Stimulated activated CD4-positive, alpha-beta T cell treated with anti-CD3 and anti-CD28 coated beads, TNF-alpha, amount 100 ng/mL, for 1 hour (primary cell): ENCODE results near the gene NUBP2.

Experiments
- DNase-seq, 3 donors: peaks; one replicate each; pipeline ENCODE4 v3.0.0-alpha.2; 2020; ENCODE audit warnings: low read depth in 3 of 3, low spot score in 1 of 3

The NUBP2 gene

DNA sequence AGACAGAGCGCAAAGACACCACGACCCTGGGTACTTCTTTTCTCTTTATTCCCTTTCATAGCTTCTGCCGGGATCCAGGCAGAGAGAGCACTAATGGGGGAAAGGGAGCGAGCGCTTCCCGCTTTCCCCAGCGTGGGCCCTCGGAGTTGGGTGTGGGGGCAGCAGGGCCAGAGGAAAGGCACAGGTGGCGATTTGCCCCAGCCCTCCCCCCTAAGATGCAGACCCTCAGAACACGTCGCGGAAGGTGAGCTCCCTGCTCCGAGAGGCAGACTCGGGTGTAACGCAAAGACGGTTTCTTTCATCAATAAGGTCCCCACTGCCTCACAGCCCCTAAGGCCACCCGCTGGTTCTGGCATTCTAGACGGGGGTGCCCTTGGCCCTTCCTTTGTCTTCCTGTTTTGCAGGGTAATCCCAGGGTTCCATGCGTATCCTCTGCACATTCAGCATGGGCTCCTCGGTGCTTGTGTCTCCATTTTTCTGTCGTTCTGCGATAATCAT is 10.8 kb upstream of the NUBP2 start:
- DNase-seq = no peak

- DNase-seq = peak in 1 of 3 donors; percentile 38
Measured at GRCh38 chr16:1772362-1772907, 10.3 kb upstream of the NUBP2 start, which contains the start of gene EME2. EME2 (plus strand) TSS chr16:1772810; CDS start chr16:1773228, 418 bp downstream.

- DNase-seq = peak; percentile 37 to 71 (median 53)
Measured at GRCh38 chr16:1772908-1773702, 9.7 kb upstream of the NUBP2 start, which contains the start of gene MRPS34. MRPS34 (minus strand) TSS chr16:1773134; CDS start chr16:1773119, 15 bp downstream.

GRCh38 chr16:1773703-1774447 is 8.9 kb upstream of the NUBP2 start:
- DNase-seq = no peak

- DNase-seq = no peak
Measured at GRCh38 chr16:1774448-1774780, 8.3 kb upstream of the NUBP2 start.

DNA sequence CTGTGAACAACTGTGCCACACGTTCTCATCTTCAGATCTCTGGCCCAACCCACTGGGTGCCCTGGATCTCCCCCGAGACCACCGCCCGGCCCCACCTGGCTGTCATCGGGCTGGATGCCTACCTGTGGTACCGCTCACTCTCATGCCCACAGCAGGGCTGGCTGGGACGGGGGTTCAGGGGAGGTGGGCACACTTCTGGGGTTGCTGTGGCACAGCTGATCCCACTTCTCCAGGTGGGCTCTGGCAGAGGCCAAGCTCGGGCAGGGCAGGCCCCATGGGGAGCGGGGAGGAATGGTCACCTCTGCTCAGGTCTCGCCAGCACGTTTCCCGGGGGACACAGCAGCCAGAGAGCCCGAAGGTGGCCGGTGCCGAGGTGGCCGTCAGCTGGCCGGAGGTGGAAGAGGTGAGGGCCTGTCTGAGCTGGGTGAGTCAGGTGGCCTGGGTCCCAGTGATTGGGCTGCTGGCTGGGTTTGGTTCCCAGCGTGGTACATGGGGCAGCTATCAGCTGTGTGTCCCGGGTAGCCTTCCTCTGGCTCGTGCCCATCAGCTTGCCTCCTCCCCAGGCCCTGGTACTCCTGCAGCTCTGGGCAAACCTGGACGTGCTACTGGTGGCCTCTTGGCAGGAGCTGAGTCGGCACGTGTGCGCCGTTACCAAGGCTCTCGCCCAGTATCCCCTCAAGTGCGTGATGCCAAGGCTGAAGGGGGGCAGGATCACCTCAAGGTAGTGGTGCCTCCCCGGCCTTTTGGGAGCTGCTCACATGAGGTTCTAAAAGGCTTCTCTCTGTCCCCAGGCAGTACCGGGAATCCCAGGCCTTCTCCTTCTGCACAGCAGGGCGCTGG is 7.5 kb upstream of the NUBP2 start:
- DNase-seq = no peak

GRCh38 chr16:1775846-1776671 is 6.7 kb upstream of the NUBP2 start:
- no peak for DNase-seq

DNA sequence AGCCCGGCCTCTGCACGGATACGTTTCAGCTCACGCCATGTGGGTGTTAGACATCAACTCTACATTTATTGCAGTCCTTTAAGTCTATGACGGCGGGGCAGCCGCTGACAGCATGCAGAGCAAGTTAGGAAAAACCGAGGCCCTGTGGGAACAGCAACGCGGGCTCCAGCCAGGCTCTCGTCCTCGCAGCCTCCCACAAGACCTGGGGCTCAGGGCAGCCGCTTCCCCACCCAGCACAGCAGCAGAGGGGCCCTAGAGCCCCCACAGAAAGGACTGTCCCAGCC is 6.1 kb upstream of the NUBP2 start:
- no peak for DNase-seq

DNA sequence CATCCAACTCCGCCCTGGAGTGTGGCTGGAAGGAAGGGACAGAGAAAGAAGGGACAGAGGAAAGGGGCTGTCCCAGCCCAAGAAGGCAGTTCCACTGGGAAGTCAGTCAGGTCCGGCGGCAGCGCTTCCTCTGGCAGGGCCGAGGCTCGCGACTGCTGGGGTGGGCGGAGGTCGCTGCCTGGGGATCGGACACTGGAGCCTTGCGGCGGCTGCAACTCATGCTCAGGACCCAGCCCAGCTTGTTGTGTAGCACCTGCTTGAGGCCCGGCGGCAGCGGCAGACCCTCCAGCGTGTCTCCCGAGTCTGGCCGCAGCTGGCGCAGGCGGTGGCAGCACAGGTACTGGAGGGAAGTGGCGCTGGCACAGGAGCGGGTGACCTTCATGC is 5.8 kb upstream of the NUBP2 start:
- DNase-seq = no peak

- DNase-seq = no peak
Measured at GRCh38 chr16:1777375-1778199, 5.2 kb upstream of the NUBP2 start.

DNA sequence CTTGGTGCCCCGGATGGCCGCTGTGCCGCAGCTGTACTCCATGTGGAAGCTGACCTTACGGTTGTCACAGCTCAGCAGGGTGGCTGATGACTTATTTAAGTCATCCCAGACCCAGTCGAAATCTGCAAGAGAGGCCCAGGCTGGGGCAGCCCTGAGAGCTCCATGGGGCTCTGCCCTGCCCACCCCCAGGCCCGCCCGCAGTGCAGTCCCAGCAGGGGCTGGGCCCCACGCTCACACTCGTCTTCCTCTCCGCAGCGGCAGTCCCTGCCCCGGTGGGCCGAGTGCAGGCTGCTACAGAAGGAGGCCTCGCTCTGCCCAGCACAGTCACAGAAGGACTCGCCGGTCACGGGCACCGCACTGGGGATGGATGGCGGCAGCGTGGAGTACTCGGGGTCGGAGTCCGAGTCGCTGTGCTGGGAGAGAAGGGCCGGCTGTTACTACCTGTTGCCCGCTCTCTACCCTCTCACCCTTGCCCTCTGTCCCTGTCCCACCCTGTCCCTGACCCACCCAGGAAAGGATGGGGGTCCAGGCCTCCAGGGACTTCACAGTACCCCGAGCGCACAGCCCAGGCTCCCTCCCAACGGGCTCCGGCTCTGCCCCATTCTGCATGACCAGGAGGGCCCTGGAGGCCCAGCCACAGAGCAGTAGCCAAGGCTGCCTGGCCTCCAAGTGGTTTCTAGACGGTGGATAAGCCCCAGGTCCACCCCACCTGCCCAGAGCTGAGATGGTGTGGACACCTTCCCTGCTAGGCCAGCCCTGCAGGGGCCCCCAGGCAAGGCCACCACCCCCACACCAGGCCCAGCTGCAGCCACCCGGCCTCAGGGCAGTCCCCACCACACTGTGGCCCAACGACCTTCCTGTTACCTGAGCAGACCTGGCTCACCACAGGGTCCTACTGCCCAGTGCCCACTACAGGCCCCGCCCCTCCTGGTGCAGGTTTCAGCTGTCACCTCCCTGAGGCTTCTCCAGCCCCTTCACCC is 4.3 kb upstream of the NUBP2 start:
- no peak for DNase-seq

- no peak for DNase-seq
Measured at GRCh38 chr16:1779234-1779701, 3.5 kb upstream of the NUBP2 start.

DNA sequence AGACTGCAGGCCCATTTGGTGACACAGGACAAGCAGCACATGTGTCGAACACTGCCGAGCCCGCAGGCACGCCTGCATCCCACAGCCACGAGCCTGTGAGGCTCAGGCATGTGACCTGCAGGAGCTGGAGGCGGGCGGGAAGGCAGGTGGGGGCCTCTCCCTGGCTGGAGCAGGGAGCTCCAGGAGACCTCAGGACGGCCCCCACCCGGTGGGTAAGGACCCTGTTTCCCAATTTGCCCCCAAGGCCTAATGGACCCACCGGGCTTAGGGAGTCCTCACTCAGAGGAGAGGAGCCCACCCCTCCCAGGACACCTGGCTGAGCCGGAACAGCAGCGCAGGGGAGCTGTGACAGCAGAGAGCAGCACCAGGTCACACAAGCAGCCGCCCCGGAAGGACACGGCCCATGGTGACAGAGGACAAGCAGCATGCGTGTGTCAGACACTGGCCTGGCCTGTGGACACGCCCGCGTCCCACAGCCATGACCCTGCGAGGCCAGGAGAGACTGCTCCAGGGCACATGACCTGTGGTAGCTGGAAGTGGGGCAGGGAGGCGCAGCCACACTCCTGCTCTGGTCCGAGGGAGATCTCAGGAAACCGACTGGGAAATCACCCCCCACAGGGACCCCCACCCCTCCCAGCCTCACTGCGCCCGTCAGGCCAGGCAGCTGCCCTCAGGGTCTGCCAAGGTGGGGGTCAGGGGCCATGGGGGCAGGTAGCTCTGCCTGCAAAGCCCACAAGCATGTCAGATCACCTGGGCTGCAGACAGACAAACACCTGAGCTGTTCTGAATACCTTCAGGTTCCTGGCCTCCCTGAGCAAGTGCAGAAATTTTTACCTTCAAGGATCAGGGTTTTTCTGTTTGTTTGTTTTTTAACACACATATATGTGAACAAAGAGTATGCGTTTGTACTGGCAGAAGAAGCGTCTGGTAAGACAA is 2.8 kb upstream of the NUBP2 start:
- no peak for DNase-seq

DNA sequence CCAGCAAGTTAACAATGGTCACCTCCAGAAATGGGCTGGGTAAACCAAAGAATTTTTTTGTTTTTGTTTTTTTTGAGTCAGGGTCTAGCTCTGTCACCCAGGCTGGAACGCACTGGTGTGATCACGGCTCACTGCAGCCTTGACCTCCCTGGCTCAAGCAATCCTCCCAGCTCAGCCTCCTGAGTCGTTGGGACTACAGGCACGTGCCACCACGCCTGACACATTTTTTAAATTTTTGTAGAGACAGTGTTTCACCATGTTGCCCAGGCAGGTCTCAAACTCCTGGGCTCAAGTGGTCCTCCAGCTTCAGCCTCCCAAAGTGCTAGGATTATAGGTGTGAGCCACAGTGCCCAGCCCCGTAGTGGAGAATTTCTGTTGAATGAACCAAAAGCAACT is 2.1 kb upstream of the NUBP2 start:
- no peak for DNase-seq

GRCh38 chr16:1781254-1781653 is 1.5 kb upstream of the NUBP2 start:
- no peak for DNase-seq

- no peak for DNase-seq
Measured at GRCh38 chr16:1781758-1782407, 877 bp upstream of the NUBP2 start.
